Measurements from ENCODE around the gene OR4F16.
"Not testable (repeated sequence)": the region's sequence is repeated elsewhere in the genome, so short reads cannot be mapped to it uniquely, and the experiment has no call there.

Gene OR4F16

GRCh38 chr1:686554-686953, at the start of gene OR4F16:
TSS of gene OR4F16 (minus strand) at chr1:686654. CDS start at chr1:686654, 0 bp downstream.
- DNase-seq; H3K9me3 Mint-ChIP-seq; H3K36me3 Mint-ChIP-seq (ENCODE audit: low read depth); H3K4me3 Mint-ChIP-seq; H3K4me1 Mint-ChIP-seq (ENCODE audit: low read depth); H3K27ac Mint-ChIP-seq; H3K27me3 Mint-ChIP-seq: not testable (repeated sequence)

- not testable (repeated sequence) for H3K4me1 Mint-ChIP-seq (ENCODE audit: low read depth); H3K4me3 Mint-ChIP-seq; H3K36me3 Mint-ChIP-seq (ENCODE audit: low read depth); H3K27ac Mint-ChIP-seq; H3K27me3 Mint-ChIP-seq; DNase-seq; H3K9me3 Mint-ChIP-seq
Measured at GRCh38 chr1:733649-734048, 47.2 kb upstream of the OR4F16 start.

- H3K27ac Mint-ChIP-seq; H3K9me3 Mint-ChIP-seq; H3K4me3 Mint-ChIP-seq; H3K4me1 Mint-ChIP-seq (ENCODE audit: low read depth); H3K36me3 Mint-ChIP-seq (ENCODE audit: low read depth); DNase-seq; H3K27me3 Mint-ChIP-seq: not testable (repeated sequence)
Measured at GRCh38 chr1:727040-727439, 40.6 kb upstream of the OR4F16 start.
